GM23338 (cell line): ENCODE data around the gene SLC6A19. TPM values are rescaled to one million over a fixed set of nuclear protein-coding genes. Genes with fewer than 3 reads are reported as not detected.

Experiments
- ATAC-seq: fragments of 200-7000 bp; cut with Tn5 transposase; 3 replicates; pipeline ENCODE4 v1.9.1; 2020
- DNase-seq: peaks from one replicate; pipeline ENCODE4 v3.0.0-alpha.2; 2015; ENCODE audit warnings: low spot score
- H2AFZ ChIP-seq: fragments of 200-600 bp; sonication (generic); 2 replicates; pipeline ENCODE4 v1.8.0; 2016; ENCODE audit warnings: antibody characterized with exemption, mild to moderate bottlenecking, moderate library complexity
- H3F3A ChIP-seq: fragments of 200-600 bp; sonication (generic); replicated peaks from 2 replicates; pipeline ENCODE4 v1.8.0; 2017; ENCODE audit warnings: antibody characterized with exemption, mixed run types, low read depth
- H3K27ac ChIP-seq: fragments of 200-600 bp; sonication (generic); 2 replicates; pipeline ENCODE4 v1.6.1; 2016; ENCODE audit warnings: low read depth
- H3K27me3 ChIP-seq: fragments of 200-600 bp; sonication (generic); 2 replicates; pipeline ENCODE4 v1.8.0; 2016; ENCODE audit warnings: mild to moderate bottlenecking, mixed run types, moderate library complexity; ENCODE audit not compliant: insufficient read depth
- H3K36me3 ChIP-seq: fragments of 200-600 bp; sonication (generic); 2 replicates; pipeline ENCODE4 v1.8.0; 2016; ENCODE audit warnings: mild to moderate bottlenecking; ENCODE audit not compliant: insufficient read depth
- H3K4me1 ChIP-seq: fragments of 200-600 bp; sonication (generic); 2 replicates; pipeline ENCODE4 v1.8.0; 2016; ENCODE audit warnings: mild to moderate bottlenecking, moderate library complexity; ENCODE audit not compliant: insufficient read depth
- H3K4me2 ChIP-seq: fragments of 200-600 bp; sonication (generic); 2 replicates; pipeline ENCODE4 v1.7.1; 2017; ENCODE audit warnings: mixed run types
- H3K4me3 ChIP-seq: fragments of 200-600 bp; sonication (generic); 2 replicates; pipeline ENCODE4 v1.6.1; 2016; ENCODE audit warnings: mixed run types
- H3K79me2 ChIP-seq: fragments of 200-600 bp; sonication (generic); replicated peaks from 2 replicates; pipeline ENCODE4 v1.8.0; 2017; ENCODE audit warnings: mild to moderate bottlenecking; ENCODE audit not compliant: insufficient read depth
- H3K9me2 ChIP-seq: fragments of 200-600 bp; sonication (generic); 2 replicates; pipeline ENCODE4 v1.8.0; 2017; ENCODE audit not compliant: insufficient read depth
- H4K20me1 ChIP-seq: fragments of 200-600 bp; sonication (generic); replicated peaks from 2 replicates; pipeline ENCODE4 v1.8.0; 2017; ENCODE audit warnings: mild to moderate bottlenecking; ENCODE audit not compliant: insufficient read depth
- H3K27ac Mint-ChIP-seq: 2 replicates; pipeline ENCODE4 v1.8.0; 2020; ENCODE audit warnings: inconsistent platforms, mild to moderate bottlenecking, moderate library complexity, mixed read lengths
- H3K27me3 Mint-ChIP-seq: 3 replicates; pipeline ENCODE4 v1.8.0; 2022; ENCODE audit warnings: low read depth, mild to moderate bottlenecking, moderate library complexity, mixed read lengths, inconsistent platforms; ENCODE audit not compliant: insufficient read depth, poor library complexity
- H3K36me3 Mint-ChIP-seq: 3 replicates; pipeline ENCODE4 v1.8.0; 2021; ENCODE audit warnings: low read depth, mild to moderate bottlenecking, inconsistent platforms, moderate library complexity, mixed read lengths
- H3K4me1 Mint-ChIP-seq: 3 replicates; pipeline ENCODE4 v1.8.0; 2020; ENCODE audit warnings: mild to moderate bottlenecking, inconsistent platforms, mixed read lengths
- H3K4me3 Mint-ChIP-seq: 3 replicates; pipeline ENCODE4 v1.8.0; 2021; ENCODE audit warnings: moderate library complexity, mild to moderate bottlenecking, inconsistent platforms, mixed read lengths
- H3K9me3 Mint-ChIP-seq: 3 replicates; pipeline ENCODE4 v1.8.0; 2020; ENCODE audit warnings: moderate library complexity, mild to moderate bottlenecking, inconsistent platforms, mixed read lengths
- CREB1 ChIP-seq: fragments of 250-450 bp; sonication (Bioruptor Pico); IDR thresholded peaks from 2 replicates; pipeline ENCODE4 v1.5.0; 2020; ENCODE audit warnings: low read depth, mild to moderate bottlenecking, moderate library complexity
- EZH2 ChIP-seq: fragments of 200-600 bp; sonication (generic); IDR thresholded peaks from one replicate; pipeline ENCODE4 v1.8.0; 2017; ENCODE audit warnings: antibody characterized with exemption, mild to moderate bottlenecking, low read depth; ENCODE audit not compliant: unreplicated experiment
- EZH2phosphoT487 ChIP-seq: fragments of 200-600 bp; sonication (generic); IDR thresholded peaks from one replicate; pipeline ENCODE4 v1.8.1; 2018; ENCODE audit warnings: antibody characterized with exemption; ENCODE audit not compliant: unreplicated experiment
- JUNB ChIP-seq: IDR thresholded peaks from one replicate; pipeline ENCODE4 v1.6.1; 2016; ENCODE audit warnings: antibody characterized with exemption; ENCODE audit not compliant: unreplicated experiment
- NANOG ChIP-seq: IDR thresholded peaks from 2 replicates; pipeline ENCODE4 v1.6.1; 2016; ENCODE audit warnings: antibody characterized with exemption, borderline replicate concordance
- POLR2AphosphoS5 ChIP-seq: IDR thresholded peaks from 2 replicates; pipeline ENCODE4 v1.6.1; 2016; ENCODE audit warnings: antibody characterized with exemption, low read depth
- STAT1 ChIP-seq: IDR thresholded peaks from one replicate; pipeline ENCODE4 v1.6.1; 2016; ENCODE audit warnings: antibody characterized with exemption; ENCODE audit not compliant: unreplicated experiment
- ZNF114 ChIP-seq: fragments of 250-450 bp; sonication (Bioruptor Pico); IDR thresholded peaks from 2 replicates; pipeline ENCODE4 v1.5.0; 2020; ENCODE audit warnings: mild to moderate bottlenecking, moderate library complexity
- ZNF331 ChIP-seq: fragments of 250-450 bp; sonication (Bioruptor Pico); IDR thresholded peaks from 2 replicates; pipeline ENCODE4 v1.5.0; 2020; ENCODE audit warnings: low read depth, mild to moderate bottlenecking, moderate library complexity
- polyA plus RNA-seq: library from polyadenylated mRNA; unstranded; fragments of >200 nt; fragmentation: Nextera tagmentation; extraction: Ambion mirVana; gene quantifications from 2 replicates; pipeline ENCODE4 v1.2.1, GENCODE V29; 2016
- total RNA-seq: library from RNA; depleted of rRNA; stranded (reverse); fragments of >200 nt; shearing (Covaris generic); gene quantifications from 2 replicates; pipeline ENCODE4 v1.2.3, GENCODE V29; 2014
- TF ChIP-seq, protein P1 (sequence below): IDR thresholded peaks from 2 replicates; pipeline ENCODE4 v1.6.1; 2016; ENCODE audit warnings: antibody characterized with exemption
- TF ChIP-seq, protein P2 (sequence below), 2 experiments: fragments of 200-600 bp in 1 of 2; sonication (generic) in 1 of 2; conservative IDR thresholded peaks; 2 replicates each; pipeline versions ENCODE4 v1.5.1 to v1.6.1; 2016 to 2017; ENCODE audit warnings: antibody characterized with exemption in 2 of 2, low read depth in 2 of 2, mild to moderate bottlenecking in 2 of 2, moderate library complexity in 1 of 2
- TF ChIP-seq, protein P3 (sequence below): fragments of 250-450 bp; sonication (Bioruptor Pico); IDR thresholded peaks from 2 replicates; pipeline ENCODE4 v1.5.0; 2020; ENCODE audit warnings: mild to moderate bottlenecking, moderate library complexity
- TF ChIP-seq, protein P4 (sequence below): IDR thresholded peaks from one replicate; pipeline ENCODE4 v1.6.1; 2018; ENCODE audit warnings: antibody characterized with exemption; ENCODE audit not compliant: unreplicated experiment

Gene SLC6A19
- total and polyA plus RNA-seq, 2 experiments from 2014 or later = not detected

DNA sequence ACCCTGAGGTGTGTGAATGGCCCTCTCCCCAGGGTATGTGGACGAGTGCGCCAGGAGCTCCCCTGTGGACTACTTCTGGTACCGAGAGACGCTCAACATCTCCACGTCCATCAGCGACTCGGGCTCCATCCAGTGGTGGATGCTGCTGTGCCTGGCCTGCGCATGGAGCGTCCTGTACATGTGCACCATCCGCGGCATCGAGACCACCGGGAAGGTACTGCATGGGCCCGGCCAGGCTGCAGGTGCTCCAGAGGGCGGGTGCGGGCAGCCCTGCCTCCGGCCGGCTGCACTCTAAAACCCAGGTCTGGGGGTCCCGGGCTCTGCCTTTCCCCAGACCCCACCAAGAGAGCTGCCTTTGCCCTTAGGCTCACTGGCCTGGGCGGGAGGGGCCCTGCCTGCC, 10.9 kb downstream of the SLC6A19 start:
- TF ChIP-seq, protein P1, sequence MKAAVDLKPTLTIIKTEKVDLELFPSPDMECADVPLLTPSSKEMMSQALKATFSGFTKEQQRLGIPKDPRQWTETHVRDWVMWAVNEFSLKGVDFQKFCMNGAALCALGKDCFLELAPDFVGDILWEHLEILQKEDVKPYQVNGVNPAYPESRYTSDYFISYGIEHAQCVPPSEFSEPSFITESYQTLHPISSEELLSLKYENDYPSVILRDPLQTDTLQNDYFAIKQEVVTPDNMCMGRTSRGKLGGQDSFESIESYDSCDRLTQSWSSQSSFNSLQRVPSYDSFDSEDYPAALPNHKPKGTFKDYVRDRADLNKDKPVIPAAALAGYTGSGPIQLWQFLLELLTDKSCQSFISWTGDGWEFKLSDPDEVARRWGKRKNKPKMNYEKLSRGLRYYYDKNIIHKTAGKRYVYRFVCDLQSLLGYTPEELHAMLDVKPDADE = no peak
- TF ChIP-seq, protein P2, sequence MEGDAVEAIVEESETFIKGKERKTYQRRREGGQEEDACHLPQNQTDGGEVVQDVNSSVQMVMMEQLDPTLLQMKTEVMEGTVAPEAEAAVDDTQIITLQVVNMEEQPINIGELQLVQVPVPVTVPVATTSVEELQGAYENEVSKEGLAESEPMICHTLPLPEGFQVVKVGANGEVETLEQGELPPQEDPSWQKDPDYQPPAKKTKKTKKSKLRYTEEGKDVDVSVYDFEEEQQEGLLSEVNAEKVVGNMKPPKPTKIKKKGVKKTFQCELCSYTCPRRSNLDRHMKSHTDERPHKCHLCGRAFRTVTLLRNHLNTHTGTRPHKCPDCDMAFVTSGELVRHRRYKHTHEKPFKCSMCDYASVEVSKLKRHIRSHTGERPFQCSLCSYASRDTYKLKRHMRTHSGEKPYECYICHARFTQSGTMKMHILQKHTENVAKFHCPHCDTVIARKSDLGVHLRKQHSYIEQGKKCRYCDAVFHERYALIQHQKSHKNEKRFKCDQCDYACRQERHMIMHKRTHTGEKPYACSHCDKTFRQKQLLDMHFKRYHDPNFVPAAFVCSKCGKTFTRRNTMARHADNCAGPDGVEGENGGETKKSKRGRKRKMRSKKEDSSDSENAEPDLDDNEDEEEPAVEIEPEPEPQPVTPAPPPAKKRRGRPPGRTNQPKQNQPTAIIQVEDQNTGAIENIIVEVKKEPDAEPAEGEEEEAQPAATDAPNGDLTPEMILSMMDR (conservative IDR thresholded peaks at IDR 0.05; ENCODE audit: low read depth in 2 of 2) = no peak
- TF ChIP-seq NANOG (no peak), STAT1 (no peak), CREB1 (CRISPR knock-in tag) (no peak), POLR2AphosphoS5 (no peak), EZH2 (no peak), ZNF331 (CRISPR knock-in tag) (no peak), EZH2phosphoT487 (no peak), ZNF114 (CRISPR knock-in tag) (no peak), JUNB (no peak)
- TF ChIP-seq, protein P3, sequence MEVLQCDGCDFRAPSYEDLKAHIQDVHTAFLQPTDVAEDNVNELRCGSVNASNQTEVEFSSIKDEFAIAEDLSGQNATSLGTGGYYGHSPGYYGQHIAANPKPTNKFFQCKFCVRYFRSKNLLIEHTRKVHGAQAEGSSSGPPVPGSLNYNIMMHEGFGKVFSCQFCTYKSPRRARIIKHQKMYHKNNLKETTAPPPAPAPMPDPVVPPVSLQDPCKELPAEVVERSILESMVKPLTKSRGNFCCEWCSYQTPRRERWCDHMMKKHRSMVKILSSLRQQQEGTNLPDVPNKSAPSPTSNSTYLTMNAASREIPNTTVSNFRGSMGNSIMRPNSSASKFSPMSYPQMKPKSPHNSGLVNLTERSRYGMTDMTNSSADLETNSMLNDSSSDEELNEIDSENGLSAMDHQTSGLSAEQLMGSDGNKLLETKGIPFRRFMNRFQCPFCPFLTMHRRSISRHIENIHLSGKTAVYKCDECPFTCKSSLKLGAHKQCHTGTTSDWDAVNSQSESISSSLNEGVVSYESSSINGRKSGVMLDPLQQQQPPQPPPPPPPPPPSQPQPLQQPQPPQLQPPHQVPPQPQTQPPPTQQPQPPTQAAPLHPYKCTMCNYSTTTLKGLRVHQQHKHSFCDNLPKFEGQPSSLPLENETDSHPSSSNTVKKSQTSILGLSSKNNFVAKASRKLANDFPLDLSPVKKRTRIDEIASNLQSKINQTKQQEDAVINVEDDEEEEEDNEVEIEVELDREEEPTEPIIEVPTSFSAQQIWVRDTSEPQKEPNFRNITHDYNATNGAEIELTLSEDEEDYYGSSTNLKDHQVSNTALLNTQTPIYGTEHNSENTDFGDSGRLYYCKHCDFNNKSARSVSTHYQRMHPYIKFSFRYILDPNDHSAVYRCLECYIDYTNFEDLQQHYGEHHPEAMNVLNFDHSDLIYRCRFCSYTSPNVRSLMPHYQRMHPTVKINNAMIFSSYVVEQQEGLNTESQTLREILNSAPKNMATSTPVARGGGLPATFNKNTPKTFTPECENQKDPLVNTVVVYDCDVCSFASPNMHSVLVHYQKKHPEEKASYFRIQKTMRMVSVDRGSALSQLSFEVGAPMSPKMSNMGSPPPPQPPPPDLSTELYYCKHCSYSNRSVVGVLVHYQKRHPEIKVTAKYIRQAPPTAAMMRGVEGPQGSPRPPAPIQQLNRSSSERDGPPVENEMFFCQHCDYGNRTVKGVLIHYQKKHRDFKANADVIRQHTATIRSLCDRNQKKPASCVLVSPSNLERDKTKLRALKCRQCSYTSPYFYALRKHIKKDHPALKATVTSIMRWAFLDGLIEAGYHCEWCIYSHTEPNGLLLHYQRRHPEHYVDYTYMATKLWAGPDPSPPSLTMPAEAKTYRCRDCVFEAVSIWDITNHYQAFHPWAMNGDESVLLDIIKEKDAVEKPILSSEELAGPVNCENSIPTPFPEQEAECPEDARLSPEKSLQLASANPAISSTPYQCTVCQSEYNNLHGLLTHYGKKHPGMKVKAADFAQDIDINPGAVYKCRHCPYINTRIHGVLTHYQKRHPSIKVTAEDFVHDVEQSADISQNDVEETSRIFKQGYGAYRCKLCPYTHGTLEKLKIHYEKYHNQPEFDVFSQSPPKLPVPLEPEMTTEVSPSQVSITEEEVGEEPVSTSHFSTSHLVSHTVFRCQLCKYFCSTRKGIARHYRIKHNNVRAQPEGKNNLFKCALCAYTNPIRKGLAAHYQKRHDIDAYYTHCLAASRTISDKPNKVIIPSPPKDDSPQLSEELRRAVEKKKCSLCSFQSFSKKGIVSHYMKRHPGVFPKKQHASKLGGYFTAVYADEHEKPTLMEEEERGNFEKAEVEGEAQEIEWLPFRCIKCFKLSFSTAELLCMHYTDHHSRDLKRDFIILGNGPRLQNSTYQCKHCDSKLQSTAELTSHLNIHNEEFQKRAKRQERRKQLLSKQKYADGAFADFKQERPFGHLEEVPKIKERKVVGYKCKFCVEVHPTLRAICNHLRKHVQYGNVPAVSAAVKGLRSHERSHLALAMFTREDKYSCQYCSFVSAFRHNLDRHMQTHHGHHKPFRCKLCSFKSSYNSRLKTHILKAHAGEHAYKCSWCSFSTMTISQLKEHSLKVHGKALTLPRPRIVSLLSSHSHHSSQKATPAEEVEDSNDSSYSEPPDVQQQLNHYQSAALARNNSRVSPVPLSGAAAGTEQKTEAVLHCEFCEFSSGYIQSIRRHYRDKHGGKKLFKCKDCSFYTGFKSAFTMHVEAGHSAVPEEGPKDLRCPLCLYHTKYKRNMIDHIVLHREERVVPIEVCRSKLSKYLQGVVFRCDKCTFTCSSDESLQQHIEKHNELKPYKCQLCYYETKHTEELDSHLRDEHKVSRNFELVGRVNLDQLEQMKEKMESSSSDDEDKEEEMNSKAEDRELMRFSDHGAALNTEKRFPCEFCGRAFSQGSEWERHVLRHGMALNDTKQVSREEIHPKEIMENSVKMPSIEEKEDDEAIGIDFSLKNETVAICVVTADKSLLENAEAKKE (CRISPR knock-in tag) = no peak
- TF ChIP-seq, protein P4, sequence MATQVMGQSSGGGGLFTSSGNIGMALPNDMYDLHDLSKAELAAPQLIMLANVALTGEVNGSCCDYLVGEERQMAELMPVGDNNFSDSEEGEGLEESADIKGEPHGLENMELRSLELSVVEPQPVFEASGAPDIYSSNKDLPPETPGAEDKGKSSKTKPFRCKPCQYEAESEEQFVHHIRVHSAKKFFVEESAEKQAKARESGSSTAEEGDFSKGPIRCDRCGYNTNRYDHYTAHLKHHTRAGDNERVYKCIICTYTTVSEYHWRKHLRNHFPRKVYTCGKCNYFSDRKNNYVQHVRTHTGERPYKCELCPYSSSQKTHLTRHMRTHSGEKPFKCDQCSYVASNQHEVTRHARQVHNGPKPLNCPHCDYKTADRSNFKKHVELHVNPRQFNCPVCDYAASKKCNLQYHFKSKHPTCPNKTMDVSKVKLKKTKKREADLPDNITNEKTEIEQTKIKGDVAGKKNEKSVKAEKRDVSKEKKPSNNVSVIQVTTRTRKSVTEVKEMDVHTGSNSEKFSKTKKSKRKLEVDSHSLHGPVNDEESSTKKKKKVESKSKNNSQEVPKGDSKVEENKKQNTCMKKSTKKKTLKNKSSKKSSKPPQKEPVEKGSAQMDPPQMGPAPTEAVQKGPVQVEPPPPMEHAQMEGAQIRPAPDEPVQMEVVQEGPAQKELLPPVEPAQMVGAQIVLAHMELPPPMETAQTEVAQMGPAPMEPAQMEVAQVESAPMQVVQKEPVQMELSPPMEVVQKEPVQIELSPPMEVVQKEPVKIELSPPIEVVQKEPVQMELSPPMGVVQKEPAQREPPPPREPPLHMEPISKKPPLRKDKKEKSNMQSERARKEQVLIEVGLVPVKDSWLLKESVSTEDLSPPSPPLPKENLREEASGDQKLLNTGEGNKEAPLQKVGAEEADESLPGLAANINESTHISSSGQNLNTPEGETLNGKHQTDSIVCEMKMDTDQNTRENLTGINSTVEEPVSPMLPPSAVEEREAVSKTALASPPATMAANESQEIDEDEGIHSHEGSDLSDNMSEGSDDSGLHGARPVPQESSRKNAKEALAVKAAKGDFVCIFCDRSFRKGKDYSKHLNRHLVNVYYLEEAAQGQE = no peak
- Histone ChIP-seq H3F3A (no peaks in the 10 kb centered on the region), H3K4me3 (no peak overlapping the region), H3K4me2 (no peak overlapping the region), H2AFZ (no peak overlapping the region), H3K27me3 (no peaks in the 10 kb centered on the region), H3K27ac (no peak overlapping the region), H3K79me2 (no peaks in the 10 kb centered on the region), H3K4me1 (no peaks in the 10 kb centered on the region), H3K9me2 (no peaks in the 10 kb centered on the region), H4K20me1 (no peaks in the 10 kb centered on the region; the same call in 1 of the 2 replicates), H3K36me3 (no peaks in the 10 kb centered on the region)
- no peak overlapping the region for H3K27ac Mint-ChIP-seq
- H3K4me3 Mint-ChIP-seq = no peak overlapping the region; the same call in 2 of the 3 replicates
- no peaks in the 10 kb centered on the region; the same call in 2 of the 3 replicates for H3K36me3 Mint-ChIP-seq
- no peak for DNase-seq
- no peak for ATAC-seq
- H3K4me1 Mint-ChIP-seq = peaks cover 3% of the 10 kb centered on the region; the same call in 2 of the 3 replicates
- peaks cover 4% of the 10 kb centered on the region for H3K27me3 Mint-ChIP-seq
- peaks cover 3% of the 10 kb centered on the region; the same call in 1 of the 3 replicates for H3K9me3 Mint-ChIP-seq
